ENCODE measurements around the gene FADS3.

FADS3 gene

GRCh38 chr11:61862714-61863547 lies 28.4 kb downstream of the FADS3 start:
- DNase-seq (ENCODE audit: extremely low read depth in 1 of 2, low read depth in 1 of 2): no peak

GRCh38 chr11:61861634-61862033 lies 29.7 kb downstream of the FADS3 start:
- no peak for DNase-seq (ENCODE audit: extremely low read depth in 1 of 2, low read depth in 1 of 2)

GRCh38 chr11:61860054-61860903 lies 31.1 kb downstream of the FADS3 start:
- no peak for DNase-seq (ENCODE audit: extremely low read depth in 1 of 2, low read depth in 1 of 2)

GRCh38 chr11:61855939-61856680 lies 35.2 kb downstream of the FADS3 start:
- no peak for DNase-seq (ENCODE audit: extremely low read depth in 1 of 2, low read depth in 1 of 2)

- no peak for DNase-seq (ENCODE audit: extremely low read depth in 1 of 2, low read depth in 1 of 2)
Measured at GRCh38 chr11:61854966-61855714, 36.2 kb downstream of the FADS3 start.

GRCh38 chr11:61854206-61854895 lies 37.0 kb downstream of the FADS3 start:
- DNase-seq (ENCODE audit: extremely low read depth in 1 of 2, low read depth in 1 of 2): no peak

GRCh38 chr11:61853698-61854169 lies 37.6 kb downstream of the FADS3 start:
- DNase-seq (ENCODE audit: extremely low read depth in 1 of 2, low read depth in 1 of 2): no peak

- DNase-seq (ENCODE audit: extremely low read depth in 1 of 2, low read depth in 1 of 2): no peak
Measured at GRCh38 chr11:61851900-61852295, 39.4 kb downstream of the FADS3 start.

- no peak for DNase-seq (ENCODE audit: extremely low read depth in 1 of 2, low read depth in 1 of 2)
Measured at GRCh38 chr11:61851113-61851899, 40.0 kb downstream of the FADS3 start.

GRCh38 chr11:61850687-61851086 lies 40.7 kb downstream of the FADS3 start:
- DNase-seq (ENCODE audit: extremely low read depth in 1 of 2, low read depth in 1 of 2): no peak

- no peak for DNase-seq (ENCODE audit: extremely low read depth in 1 of 2, low read depth in 1 of 2)
Measured at GRCh38 chr11:61848631-61849030, 42.7 kb downstream of the FADS3 start.

- DNase-seq (ENCODE audit: extremely low read depth in 1 of 2, low read depth in 1 of 2): no peak
Measured at GRCh38 chr11:61847914-61848581, 43.3 kb downstream of the FADS3 start.

- no peak for DNase-seq (ENCODE audit: extremely low read depth in 1 of 2, low read depth in 1 of 2)
Measured at GRCh38 chr11:61846362-61847020, 44.9 kb downstream of the FADS3 start.

GRCh38 chr11:61844909-61845565 lies 46.3 kb downstream of the FADS3 start:
- DNase-seq (ENCODE audit: extremely low read depth in 1 of 2, low read depth in 1 of 2): no peak

- DNase-seq (ENCODE audit: extremely low read depth in 1 of 2, low read depth in 1 of 2): no peak
Measured at GRCh38 chr11:61842528-61842820, 48.9 kb downstream of the FADS3 start.

GRCh38 chr11:61841636-61842527 lies 49.5 kb downstream of the FADS3 start:
- no peak for DNase-seq (ENCODE audit: extremely low read depth in 1 of 2, low read depth in 1 of 2)

- no peak for DNase-seq (ENCODE audit: extremely low read depth in 1 of 2, low read depth in 1 of 2)
Measured at GRCh38 chr11:61840371-61840770, 51.0 kb downstream of the FADS3 start.

Measured in activated CD8-positive, alpha-beta memory T cell treated with anti-CD3 and anti-CD28 coated beads for 1 hour (primary cell).